AML-193 (cell line): Measurements from ENCODE around the gene GALNS.
"Not testable (repeated sequence)": the region's sequence is repeated elsewhere in the genome, so short reads cannot be mapped to it uniquely, and the experiment has no call there.

ENCODE experiments used
- DNase-seq, 2 experiments: peaks; one replicate each; lab custom pipeline; 2025; lab: John Stamatoyannopoulos, UW

GALNS gene

DNA sequence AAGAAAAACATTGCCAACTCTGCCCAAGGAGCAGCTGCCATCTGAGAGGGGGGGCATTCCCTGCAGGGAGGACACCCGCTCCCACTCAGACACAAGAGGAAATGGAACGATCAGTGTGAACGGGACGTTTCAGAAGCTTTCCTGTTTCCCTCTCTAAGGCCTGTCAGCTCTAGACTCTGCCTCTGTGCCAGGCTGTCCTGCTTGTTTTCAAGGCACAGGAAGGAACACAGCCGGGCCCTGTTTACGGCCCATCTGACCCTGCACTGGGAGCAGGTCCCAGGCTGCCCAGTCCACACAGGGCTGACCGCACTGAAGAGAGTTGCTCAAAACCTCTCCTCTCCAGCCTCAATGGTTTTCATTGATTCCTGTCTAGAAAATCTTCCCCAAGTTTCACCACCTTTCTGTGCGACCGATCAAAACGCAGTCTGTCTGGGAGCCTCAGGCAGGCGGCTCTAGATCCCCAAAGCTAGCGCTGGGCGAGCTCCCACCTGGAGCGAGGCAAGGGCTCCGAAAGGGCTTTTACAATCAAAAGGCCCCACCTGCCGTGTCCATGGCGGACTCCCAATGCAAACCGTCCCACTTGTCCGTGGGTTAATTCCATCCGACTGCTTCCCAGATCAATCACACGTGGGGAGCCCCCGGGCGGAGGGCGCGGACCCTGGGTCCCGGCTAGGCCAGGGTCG is 73.2 kb downstream of the GALNS start:
- DNase-seq: peak in 1 of 2 experiments; percentile 17

DNA sequence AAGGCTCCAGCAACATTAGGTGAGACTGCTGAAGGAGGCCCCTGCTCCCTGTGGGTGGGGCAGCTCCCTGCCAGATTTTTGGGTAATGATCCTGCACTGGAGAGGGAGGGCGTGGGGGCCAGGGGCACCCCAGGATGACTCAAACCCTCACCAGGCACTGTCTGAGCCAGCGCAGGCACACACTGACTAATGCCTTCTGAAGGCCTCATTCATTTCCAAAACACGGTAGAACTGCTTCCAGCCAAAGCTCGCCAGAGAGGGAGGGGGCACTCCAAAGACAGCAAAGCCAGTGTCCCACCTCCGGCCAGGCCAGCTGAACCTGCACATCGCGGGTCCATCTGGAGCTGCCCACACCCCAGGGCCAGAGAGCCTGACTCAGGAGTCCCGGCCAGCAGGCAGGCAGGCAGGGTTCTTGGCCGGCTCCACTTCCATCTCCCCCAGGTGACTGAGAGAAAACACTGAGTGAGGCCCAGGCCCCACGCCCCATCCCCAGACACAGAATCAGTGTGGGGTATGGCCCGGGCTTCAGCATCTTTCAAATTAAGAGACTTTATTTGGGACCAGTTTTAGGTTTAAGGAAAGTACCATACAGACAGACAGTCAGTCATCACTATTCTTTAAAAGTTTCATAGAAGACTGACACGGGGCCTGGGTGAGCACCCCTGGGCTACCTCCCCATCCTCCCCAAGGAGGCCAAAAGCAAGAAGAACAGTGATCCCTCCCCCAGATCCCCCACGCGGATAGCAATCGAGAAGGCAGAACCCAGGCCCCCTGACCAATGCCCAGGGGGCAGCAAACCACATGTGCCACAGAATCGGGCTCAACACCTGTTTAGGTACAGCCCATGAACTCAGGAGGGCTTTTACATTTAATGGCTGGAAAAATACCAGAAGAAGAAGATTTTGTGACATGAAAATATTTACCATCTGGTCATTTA is 74.0 kb downstream of the GALNS start:
- DNase-seq: no peak

DNA sequence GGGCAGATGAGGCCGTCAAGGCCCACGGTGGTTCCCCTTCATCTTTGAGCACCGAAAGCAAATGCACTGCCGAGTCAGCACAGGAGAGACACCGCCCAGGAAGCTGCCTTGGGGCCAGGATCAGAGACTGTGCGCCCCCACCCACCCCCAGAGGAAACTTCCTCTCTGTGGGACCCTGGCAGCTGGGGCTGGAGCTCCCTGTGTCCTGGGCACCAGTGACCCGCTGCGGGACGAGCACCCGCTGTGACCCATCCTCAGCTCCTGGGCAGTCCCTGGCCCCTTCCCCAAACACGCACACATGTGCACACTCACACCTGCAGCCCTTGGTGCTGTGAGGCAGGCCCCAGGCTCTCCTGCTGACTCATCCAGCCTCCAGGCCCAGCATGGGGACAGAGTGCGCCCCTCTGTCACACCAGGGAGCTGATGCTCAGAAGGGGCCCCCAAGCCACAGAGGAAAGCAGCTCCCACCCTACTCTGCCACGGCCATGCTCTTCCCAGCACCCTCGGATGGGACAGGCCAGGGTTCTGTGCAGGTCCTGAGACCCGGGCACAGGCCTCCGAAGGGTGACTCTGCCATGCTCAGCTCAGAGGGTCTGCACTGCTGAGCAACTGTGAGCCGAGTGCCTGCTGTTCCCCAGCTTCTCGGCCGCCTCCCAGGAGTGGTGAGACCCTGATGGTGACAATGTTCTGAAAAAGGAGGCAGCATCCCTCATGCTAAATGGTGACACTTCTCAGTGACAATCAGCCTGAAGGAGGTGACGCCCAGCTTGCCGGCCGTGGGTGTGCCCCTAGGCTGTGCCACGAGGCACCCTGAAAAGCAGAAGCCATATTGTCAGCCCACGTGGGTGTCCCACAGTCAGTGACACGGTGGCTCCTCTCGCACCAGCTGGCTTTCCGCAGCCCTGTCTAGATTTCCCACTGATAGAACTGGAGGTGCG is 75.3 kb downstream of the GALNS start:
- peak; percentile 46 to 47 for DNase-seq

- no peak for DNase-seq
Observed at GRCh38 chr16:88780142-88781062, 76.3 kb downstream of the GALNS start.

GRCh38 chr16:88779406-88780141 is 77.2 kb downstream of the GALNS start:
- DNase-seq: no peak

GRCh38 chr16:88778541-88779065 is 78.1 kb downstream of the GALNS start:
- no peak for DNase-seq

GRCh38 chr16:88778271-88778525 is 78.5 kb downstream of the GALNS start:
- DNase-seq: no peak

DNA sequence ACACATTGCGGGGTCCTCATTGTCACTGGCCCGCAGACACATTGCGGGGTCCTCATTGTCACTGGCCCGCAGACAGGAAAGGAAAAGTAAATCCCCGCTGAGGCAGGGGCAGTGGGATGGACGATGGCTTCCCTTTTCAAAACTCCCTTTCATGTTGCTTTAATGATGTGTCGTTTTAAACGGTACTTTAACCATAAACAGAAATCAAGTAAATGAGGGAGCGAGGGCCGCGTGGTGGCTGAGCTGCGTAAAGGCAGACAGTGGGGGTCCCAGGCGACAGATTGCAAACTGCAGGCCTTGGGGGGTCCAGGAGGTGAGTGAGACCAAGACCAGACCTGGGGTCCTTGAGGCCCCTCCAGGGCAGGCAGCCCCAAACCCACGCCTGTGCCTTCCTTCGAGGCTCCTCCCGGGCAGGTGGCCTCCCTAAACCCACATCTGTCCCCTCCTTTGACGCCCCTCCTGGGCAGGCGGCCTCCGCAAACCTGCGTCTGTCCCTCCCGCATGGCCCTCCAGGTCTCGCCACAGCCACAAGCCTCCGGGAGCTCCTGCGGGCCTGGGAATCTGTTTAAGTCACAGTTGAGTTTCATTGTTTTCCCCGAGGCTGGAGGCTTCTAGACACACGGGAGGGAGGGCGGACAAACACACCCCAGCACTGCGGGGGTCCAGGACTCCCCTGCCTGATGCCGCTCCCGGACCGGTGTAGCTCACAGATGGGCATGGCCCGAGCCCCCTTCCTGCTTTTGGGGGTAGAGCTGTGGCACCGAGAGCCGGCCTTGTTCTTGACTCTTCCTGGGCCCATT is 79.1 kb downstream of the GALNS start:
- no peak for DNase-seq

DNA sequence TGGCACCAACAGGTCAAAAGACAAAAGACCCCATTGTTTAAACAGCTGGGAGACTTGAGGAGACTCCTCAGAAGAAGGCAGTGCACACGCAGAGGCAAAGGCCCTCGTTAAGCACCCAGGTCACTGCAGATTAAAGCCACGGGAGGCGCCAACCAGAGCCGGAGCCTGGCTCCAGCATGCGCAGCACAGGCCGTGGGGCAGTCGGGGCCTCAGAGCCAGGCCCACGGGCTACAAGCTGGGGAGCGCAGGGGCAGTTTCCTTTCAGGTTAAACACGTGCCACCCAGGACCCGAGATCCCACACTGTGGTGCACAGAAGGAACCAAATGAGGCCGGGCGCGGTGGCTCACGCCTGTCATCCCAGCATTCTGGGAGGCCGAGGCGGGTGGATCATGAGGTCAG is 80.9 kb downstream of the GALNS start:
- DNase-seq: no peak

DNA sequence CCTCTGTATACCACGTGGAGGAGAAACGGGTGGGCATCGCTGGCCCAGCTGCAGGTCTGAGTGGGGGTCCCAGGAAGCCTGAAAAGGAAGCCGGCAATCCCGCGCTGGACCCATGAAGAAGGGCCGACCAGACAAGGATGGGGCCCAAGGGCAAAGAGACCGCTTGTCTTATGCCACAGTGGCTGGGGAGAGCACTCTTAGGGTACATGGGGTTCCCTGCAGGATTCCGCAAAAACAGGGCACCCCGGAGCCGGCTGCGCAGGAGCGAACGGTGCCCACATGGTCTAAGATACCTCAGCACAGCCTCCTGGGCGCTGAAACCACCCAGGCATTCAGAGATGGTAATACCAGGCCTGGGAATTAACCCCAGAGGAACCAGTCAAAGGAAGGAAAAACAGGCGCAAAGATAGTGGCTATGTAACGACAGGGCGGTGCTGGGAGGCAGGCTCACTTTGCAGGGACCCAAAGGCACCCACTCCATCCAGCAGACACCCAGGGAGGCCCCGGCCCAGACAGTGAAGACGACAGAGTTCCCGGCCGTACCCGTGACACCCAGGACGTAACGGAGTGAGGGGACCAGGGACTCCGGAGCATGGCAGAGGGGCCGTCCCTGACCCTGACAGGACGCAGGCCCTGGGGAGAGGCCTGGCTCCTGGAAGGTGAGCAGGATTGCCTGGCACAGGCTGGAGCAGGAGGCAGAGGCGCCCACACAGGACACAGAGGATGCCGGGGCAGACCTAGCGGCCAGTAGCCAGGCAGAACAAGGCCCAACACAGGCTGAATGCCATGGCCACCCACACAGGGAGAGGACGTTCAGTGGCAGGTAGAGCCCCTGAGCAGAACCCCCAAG is 82.0 kb downstream of the GALNS start:
- no peak for DNase-seq

- DNase-seq: no peak
Observed at GRCh38 chr16:88773812-88774291, 82.9 kb downstream of the GALNS start.

DNA sequence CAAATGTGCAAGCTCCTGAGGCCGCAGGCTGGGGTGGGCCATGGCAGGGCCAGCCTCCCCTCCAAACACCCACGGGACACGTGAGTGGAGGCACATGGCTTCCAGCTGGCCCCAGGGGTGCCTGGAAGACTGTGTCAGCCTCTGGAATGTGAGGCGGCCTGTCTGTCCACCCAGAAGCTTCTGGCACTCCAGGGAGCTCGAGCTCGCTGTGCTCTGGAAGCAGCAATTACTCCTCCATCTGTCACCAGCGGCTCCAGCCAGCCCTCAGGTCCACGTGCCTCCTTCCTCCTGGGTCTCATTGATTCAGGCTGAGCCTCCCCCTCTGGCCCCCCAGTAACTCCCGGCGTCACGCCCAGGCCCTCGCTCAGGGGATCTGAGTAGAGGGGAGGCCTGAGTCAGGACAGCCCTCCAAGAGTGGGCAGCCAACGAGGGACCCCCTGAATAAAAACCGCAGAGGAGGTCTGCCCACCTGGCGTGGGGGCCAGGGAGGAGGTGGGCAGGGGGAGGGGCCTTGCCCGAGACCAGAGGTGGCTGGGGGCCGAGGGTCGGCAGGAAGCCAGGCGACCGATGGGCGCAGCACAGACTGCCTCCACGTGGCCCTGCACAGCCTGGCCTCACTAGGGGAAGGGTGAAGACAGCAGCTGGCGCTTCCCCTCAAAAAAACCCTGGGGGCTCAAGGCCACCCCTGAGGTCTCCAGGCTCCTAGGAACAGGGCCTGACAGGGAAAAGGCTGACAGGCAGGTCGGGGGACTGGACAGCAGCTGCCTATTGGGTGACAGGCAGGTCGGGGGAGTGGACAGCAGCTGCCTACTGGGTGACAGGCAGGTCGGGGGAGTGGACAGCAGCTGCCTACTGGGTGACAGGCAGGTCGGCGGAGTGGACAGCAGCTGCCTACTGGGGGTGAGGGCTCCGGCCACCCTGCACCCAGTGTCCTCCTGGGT is 83.6 kb downstream of the GALNS start:
- DNase-seq: no peak

DNA sequence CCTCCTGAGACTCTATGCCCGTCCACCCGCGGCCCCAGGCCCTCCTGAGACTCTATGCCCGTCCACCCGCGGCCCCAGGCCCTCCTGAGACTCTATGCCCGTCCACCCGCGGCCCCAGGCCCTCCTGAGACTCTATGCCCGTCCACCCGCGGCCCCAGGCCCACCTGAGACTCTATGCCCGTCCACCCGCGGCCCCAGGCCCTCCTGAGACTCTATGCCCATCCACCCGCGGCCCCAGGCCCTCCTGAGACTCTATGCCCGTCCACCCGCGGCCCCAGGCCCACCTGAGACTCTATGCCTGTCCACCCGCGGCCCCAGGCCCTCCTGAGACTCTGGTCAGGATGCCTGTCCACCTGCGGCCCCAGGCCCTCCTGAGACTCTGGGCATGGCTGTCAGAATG is 85.0 kb downstream of the GALNS start:
- DNase-seq: not testable (repeated sequence)

GRCh38 chr16:88771294-88771772 is 85.4 kb downstream of the GALNS start:
- no peak for DNase-seq

GRCh38 chr16:88770461-88771293 is 86.1 kb downstream of the GALNS start:
- DNase-seq: no peak
